ENCODE results near the gene DRD5.
"Not testable (repeated sequence)": the region's sequence is repeated elsewhere in the genome, so short reads cannot be mapped to it uniquely, and the experiment has no call there.

DRD5 gene

GRCh38 chr4:9781343-9782135 lies at the start of gene DRD5:
TSS of gene DRD5 (plus strand) at chr4:9781634. CDS start at chr4:9782030, 396 bp downstream.
- no peak for DNase-seq

DNA sequence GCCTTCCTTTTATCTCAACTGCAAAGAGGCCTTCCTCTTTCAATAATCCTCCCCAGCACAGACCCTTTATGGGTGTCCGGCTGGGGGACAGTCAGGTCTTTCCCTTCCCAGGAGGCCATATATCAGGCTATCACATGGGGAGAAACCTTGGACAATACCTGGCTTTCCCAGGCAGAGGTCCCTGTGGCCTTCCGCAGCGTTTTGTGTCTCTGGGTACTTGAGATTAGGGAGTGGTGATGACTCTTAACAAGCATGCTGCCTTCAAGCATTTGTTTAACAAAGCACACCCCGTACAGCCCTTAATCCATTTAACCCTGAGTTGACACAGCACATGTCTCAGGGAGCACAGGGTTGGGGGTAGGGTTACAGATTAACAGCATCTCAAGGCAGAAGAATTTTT lies 49.2 kb upstream of the DRD5 start:
- DNase-seq: not testable (repeated sequence)

DNA sequence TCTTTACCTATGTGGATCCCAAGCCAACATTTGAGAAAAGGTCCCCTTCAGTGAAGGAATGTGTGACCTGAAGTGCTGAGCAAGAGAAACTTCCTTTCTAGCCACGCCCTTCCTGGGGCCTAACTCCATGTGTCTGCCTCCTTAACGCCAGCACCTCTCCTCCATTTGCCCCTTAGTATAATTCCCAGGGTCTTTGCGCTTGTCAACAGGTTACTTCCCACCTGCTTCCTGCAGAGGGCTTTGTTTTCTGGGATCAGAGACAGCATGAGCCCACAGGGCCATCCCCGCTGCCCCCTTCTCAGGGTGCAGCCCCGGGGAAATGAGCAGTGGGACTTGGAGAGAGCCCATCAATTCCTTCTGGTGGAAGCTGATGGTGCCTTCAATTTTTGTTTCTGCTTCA lies 45.9 kb upstream of the DRD5 start:
- DNase-seq: no peak

DNA sequence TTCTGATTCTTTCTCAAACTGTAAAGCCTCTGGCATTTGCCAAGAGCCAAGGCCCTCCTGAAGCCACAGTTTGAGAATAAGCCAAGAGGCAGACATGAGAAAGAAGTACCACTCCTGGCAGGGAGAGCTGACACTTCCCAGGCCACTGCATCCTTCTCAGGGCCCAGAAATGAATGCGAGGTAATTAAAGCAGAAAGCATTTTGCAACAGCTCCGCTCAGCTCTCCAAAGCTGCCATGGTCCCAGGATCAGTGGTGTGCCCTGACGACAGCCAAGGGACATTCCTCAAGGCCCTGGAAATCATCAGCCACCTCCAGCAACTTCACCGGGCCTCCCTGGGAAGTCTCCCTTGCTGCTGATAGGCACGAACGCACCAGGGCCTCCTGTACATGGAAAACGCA lies 44.2 kb upstream of the DRD5 start:
- not testable (repeated sequence) for DNase-seq

GRCh38 chr4:9743789-9744188 lies 37.6 kb upstream of the DRD5 start:
- not testable (repeated sequence) for DNase-seq

DNA sequence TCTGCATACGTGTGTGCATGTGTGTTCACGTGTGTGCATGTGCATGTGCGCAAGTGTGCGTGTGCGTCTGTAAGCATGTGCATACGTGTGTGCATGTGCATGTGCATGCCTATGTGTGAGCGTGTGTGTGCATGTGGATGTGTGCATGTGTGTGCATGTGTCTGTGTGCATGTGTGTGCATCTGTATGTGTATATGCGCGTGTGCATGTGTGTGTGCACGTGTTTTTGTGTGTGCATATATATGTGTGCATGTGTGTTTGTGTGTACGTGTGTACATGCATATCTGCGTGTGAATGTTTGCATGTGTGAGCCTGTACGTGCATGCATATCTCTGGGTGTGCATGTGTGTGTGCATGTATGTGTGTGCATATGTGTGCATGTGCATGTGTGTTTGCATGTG lies 35.7 kb upstream of the DRD5 start:
- DNase-seq: no peak

GRCh38 chr4:9758641-9759317 lies 22.7 kb upstream of the DRD5 start:
- DNase-seq: no peak

DNA sequence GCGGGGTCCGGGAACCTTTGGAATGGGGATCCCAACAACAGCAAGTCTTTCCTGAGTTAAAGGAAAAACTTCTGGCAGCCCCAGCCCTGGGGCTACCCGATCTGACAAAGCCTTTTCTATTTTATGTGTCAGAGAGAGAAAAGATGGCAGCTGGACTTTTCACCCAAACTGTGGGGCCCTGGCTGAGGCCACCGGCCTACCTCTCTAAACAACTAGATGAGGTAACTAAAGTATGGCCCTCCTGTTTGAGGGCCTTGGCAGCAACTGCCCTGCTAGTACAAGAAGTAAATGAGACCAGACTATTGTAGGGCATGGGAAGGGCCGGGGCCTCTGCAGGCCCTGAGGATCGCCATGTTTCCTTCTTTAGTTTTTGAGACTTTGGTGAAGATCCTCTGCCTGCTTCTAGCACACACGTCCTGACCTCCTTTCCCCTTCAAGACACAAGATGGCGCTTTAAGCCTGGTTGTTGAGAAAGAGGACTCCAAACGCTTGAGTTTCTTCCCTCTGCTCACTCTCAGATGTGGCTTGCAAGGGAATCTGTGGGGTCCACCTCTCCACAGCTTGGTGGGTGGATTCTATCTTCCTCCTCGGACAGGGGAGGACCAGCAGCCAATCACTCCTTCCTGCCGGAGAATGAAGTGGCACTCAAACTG lies 18.5 kb upstream of the DRD5 start:
- peak; percentile 86 for DNase-seq

GRCh38 chr4:9764155-9764696 lies 17.2 kb upstream of the DRD5 start:
- no peak for DNase-seq

DNA sequence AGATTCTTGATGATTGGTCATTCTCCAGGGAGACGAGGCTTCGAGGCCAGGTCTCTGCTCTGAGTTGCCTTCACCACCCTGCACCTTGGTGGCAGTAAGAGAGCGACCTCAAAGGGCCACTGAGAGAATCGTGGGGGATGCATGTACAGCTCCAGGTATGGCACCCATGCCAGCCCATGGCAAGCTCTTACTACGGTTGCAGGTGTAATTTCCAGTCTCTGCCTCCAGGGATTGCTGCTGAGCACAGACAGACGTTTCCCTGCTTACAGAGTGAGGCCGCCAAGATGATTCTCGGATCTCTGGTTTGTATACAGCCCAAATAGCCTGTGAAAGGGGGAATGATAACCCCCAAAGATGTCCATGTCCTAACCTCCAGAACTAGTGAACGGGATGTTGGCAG lies 16.3 kb upstream of the DRD5 start:
- peak; percentile 45 for DNase-seq

GRCh38 chr4:9769321-9769720 lies 12.1 kb upstream of the DRD5 start:
- DNase-seq: peak; percentile 12

DNA sequence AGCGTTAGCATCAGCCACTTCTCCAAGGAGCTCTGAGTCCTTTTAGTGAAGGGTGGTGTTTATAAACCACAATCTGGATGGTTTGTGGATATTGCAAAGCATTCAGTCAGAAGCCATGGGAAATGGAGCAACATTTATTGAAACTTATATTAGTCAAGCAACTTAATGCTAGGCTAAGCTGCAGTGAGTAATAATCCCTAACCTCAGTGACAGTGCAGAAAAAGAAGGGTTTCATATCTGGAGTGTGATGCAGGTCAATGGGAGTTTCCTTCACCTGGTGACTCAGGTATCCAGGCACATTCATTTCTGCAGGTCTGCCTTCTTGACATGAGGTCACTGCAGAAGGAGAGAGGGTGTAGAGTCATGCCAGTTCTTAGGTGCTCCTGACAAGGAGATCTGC lies 10.4 kb upstream of the DRD5 start:
- peak; percentile 21 for DNase-seq

- DNase-seq: no peak
Observed at GRCh38 chr4:9773471-9773870, 8.0 kb upstream of the DRD5 start.

GRCh38 chr4:9782136-9782436 lies 652 bp downstream of the DRD5 start:
- no peak for DNase-seq

DNA sequence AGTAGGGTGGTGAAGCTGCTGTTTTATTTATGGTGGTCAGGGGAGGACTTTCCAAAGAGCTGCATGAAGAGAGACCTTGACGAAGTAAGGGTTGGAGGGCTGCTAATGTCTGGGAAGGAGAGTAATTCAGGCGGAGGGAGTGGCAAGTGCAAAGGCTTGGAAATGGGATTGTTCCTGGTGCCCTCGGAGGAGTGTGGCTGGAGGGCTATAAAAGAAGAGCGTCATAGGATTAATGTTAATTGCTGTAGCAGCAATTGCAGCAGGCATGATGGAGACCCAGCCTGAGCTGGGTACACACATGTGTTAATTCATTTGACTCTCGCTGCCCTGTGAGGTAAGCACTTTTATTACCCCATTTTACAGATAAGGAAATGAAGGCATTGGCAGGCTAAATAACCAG lies 4.5 kb downstream of the DRD5 start:
- not testable (repeated sequence) for DNase-seq

- no peak for DNase-seq
Observed at GRCh38 chr4:9792381-9792780, 10.9 kb downstream of the DRD5 start.

DNA sequence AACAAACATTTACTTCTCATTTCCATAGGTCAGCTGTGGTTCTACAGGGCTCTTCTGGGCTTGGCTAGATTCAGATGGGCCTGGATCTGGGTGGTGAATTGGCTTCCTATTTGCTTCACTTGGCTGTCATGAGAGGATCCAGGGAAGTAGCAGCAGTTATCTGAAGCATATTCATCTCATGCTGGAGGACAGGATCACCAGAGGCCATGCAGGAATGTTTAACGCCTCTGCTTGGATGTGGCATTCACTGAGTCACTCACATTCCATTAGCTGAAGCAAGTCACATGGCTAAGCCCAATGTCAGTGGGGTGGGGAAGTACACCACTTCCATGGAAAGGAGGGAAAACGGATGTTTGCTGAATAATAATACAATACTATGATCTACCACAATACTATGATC lies 15.2 kb downstream of the DRD5 start:
- not testable (repeated sequence) for DNase-seq

- no peak for DNase-seq
Observed at GRCh38 chr4:9800848-9801247, 19.4 kb downstream of the DRD5 start.

DNA sequence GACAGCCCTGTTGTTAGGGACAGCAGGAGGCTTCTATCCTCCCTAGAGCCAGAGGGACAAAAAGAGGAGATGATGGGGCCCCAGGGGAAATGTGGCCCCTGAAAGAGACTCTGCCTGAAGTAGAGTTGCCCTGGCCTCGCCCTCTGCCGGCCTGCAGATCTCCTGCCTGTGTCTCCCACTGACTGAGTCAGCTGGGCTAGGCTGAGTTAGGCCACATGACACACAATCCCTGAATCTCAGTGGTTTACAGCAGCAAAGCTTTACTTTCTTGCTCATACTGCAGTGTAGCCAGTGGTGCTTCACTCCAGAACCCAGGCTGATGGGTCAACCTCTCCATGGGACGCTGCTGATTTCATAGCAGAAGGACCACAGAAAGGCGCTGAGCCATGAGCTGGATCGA lies 23.5 kb downstream of the DRD5 start:
- no peak for DNase-seq

GRCh38 chr4:9808077-9808476 lies 26.6 kb downstream of the DRD5 start:
- no peak for DNase-seq

GRCh38 chr4:9811806-9812205 lies 30.4 kb downstream of the DRD5 start:
- DNase-seq: peak; percentile 47

- DNase-seq: peak; percentile 53
Observed at GRCh38 chr4:9812501-9813340, 31.3 kb downstream of the DRD5 start.

DNA sequence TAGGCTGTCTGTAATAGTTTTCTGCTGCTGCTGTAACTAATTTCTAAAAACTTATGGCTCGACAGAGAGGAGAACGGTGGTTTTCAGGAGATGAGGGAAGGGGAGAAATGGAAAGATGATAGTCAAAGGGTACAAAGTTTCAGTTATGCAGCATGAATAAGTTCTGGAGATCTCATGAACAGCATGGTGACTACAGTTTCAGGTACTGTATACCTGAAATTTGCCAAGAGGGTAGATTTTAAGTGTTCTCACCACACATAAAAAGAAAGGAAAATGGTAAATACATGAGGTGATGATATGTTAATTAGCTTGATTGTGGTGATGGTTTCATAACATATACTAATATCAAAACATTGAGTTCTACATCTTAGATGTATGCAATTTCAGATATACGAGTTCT lies 34.9 kb downstream of the DRD5 start:
- no peak for DNase-seq
